BLaER1 treated with 17β-estradiol and CSF1 and Interleukin-3, amounts not matched to agents 10 nM and 100 nM (cell line): ENCODE measurements around the gene CPE.

Source experiments
- H3K27ac ChIP-seq, 11 experiments: shearing (Covaris generic); formaldehyde crosslinking; 2 replicates each; pipeline ENCODE4 v1.8.1; 2022
- H3K27me3 ChIP-seq, 11 experiments: shearing (Covaris generic); formaldehyde crosslinking; 2 replicates each; pipeline ENCODE4 v1.8.1; 2022
- H3K36me3 ChIP-seq, 11 experiments: shearing (Covaris generic); formaldehyde crosslinking; 2 replicates each; pipeline ENCODE4 v1.8.1; 2022
- H3K4me1 ChIP-seq, 10 experiments: shearing (Covaris generic); formaldehyde crosslinking; 2 replicates each; pipeline ENCODE4 v1.8.1; 2022
- H3K4me2 ChIP-seq, 11 experiments: shearing (Covaris generic); formaldehyde crosslinking; 2 replicates each; pipeline ENCODE4 v1.8.1; 2022
- H3K4me3 ChIP-seq, 10 experiments: shearing (Covaris generic); formaldehyde crosslinking; 2 replicates each; pipeline ENCODE4 v1.8.1; 2022
- H3K9ac ChIP-seq, 11 experiments: shearing (Covaris generic); formaldehyde crosslinking; 2 replicates each; pipeline ENCODE4 v1.8.1; 2022
- H3K9me3 ChIP-seq, 11 experiments: shearing (Covaris generic); formaldehyde crosslinking; replicated peaks in 1 of 11; 2 replicates each; pipeline ENCODE4 v1.8.1; 2022
- H4K20me1 ChIP-seq, 11 experiments: shearing (Covaris generic); formaldehyde crosslinking; 2 replicates each; pipeline ENCODE4 v1.8.1; 2022
- Cebpa-rat ChIP-seq, 11 experiments: shearing (Covaris generic); IDR thresholded peaks; 2 replicates each; pipeline ENCODE4 v1.8.1; 2022

The CPE gene

GRCh38 chr4:165343353-165344191 lies 35.2 kb upstream of the CPE start:
- no peaks in the 10 kb centered on the region for H3K4me1 ChIP-seq
- no peak overlapping the region for H3K4me3 ChIP-seq
- H3K9ac ChIP-seq = no peak overlapping the region
- H3K27ac ChIP-seq = no peak overlapping the region
- peaks cover 0 to 4% (median 0%) of the 10 kb centered on the region in 11 experiments; a peak in 1 of 22 replicates for H4K20me1 ChIP-seq
- no peak overlapping the region for H3K4me2 ChIP-seq
- H3K36me3 ChIP-seq = peaks cover 39 to 57% (median 51%) of the 10 kb centered on the region in 11 experiments
- no peaks in the 10 kb centered on the region for H3K27me3 ChIP-seq
- TF ChIP-seq Cebpa-rat (IDR thresholded peaks at IDR 0.05) = no peak
- no peaks in the 10 kb centered on the region for H3K9me3 ChIP-seq

DNA sequence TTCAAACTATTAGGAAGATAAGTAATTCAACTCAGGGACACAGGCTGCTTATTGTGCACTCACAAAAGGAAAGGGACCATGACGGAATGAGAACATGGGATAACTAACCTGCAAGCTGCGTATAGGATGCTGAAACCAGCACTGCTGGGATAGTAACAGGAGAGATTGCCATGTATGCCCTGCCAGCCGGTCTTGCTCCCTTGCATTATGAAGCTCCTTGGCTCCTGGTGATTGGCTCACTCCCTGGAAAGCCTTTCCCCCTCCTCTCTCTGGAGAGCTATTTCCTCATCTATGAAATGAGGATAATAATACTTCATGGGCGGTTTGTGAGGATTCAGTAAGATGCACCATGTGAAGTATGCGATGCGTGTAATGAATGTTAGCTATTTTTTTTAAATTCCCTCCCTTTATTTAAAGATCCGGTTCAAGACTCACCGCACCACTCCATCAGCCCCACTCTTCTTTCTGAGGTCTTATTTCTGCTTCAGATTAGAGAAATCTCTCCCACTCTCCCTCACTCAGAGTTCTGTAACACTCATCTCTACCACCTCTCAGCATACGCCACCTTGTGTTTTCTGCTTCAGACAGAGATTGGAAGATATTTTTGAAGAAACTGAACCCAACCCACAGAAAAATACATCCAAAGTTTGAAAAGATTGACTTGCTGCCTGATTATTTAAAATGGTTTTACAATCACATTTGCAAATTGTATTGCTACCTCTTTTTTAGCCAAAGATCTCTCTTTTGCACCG lies 33.0 kb upstream of the CPE start:
- Histone ChIP-seq H3K9ac (no peak overlapping the region), H3K4me1 (no peaks in the 10 kb centered on the region), H3K4me3 (no peak overlapping the region), H3K27ac (no peak overlapping the region), H3K9me3 (peaks cover 0 to 9% (median under 1%) of the 10 kb centered on the region in 11 experiments; a peak in 7 of 22 replicates), H3K36me3 (peaks cover 18 to 34% (median 29%) of the 10 kb centered on the region in 11 experiments; a peak in 21 of 22 replicates), H4K20me1 (peaks cover 0 to 4% (median 0%) of the 10 kb centered on the region in 11 experiments; a peak in 1 of 22 replicates), H3K27me3 (no peaks in the 10 kb centered on the region), H3K4me2 (no peak overlapping the region)
- no peak for TF ChIP-seq Cebpa-rat (IDR thresholded peaks at IDR 0.05)

DNA sequence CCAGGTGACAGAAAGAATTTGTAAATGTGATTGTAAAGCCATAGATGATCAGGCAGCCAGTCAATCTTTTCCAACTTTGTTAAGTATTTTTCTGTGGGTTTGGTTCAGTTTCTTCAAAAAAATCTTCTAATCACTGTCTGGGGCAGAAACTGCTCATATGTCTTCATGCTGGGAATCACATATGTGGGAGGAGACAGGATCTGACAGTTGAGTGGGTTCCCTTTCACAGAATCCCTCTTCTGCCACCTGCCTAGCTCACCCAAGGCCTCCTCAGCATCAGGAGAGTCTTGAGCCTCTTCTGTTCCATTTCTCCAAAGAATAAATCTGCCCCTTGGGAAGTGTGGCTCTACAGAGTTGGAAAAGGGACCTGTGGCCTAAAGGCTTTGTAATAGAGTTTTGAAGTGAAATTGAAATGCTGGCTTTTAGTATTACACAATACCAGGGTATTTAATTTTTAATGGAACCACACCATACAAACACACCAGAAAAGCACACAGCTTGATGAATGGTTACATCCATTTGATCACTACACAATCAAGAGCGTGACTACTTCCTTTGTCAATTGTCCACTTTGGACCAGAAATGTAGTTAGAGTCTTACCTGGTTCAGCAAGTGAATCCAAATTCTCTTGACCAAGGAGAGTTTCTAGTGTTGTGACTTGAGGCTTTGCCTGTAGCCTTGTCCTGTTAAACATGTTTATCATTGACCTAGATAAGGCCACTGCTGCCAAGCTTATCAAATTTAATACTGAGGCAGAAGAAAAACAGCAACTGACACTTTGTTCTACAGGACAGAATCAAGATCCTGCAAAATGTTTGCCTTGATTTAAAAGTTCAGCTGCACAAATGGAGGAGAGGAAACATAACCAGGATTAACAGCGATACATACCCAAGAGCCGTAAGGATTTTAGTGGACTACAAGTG lies 30.9 kb upstream of the CPE start:
- no peak overlapping the region for H3K4me3 ChIP-seq
- 0 out of 22 replicates have a peak, but pooled peaks cover 0 to 4% (median 0%) of the 10 kb centered on the region in 11 experiments for H4K20me1 ChIP-seq
- H3K27ac ChIP-seq = no peak overlapping the region
- peaks cover 0 to 15% (median 4%) of the 10 kb centered on the region in 11 experiments; a peak in 8 of 22 replicates for H3K9me3 ChIP-seq
- H3K36me3 ChIP-seq = peaks cover 0 to 13% (median 9%) of the 10 kb centered on the region in 11 experiments; a peak in 11 of 22 replicates
- H3K4me2 ChIP-seq = no peak overlapping the region
- H3K9ac ChIP-seq = no peak overlapping the region
- peaks cover 0 to 15% (median 9%) of the 10 kb centered on the region in 10 experiments; a peak in 15 of 20 replicates for H3K4me1 ChIP-seq
- H3K27me3 ChIP-seq = no peaks in the 10 kb centered on the region
- peak in 1 of 11 experiments; percentile 55; a peak in 2 of 22 replicates for TF ChIP-seq Cebpa-rat (IDR thresholded peaks at IDR 0.05)

GRCh38 chr4:165351359-165352130 lies 27.3 kb upstream of the CPE start:
- peak overlapping the region in 8 of 11 experiments; percentile 13 to 55 (median 38); a peak in 12 of 22 replicates for H3K4me2 ChIP-seq

GRCh38 chr4:165355900-165356300 lies 22.9 kb upstream of the CPE start:
- Histone ChIP-seq H3K27ac (no peak overlapping the region), H3K4me1 (peaks cover 0 to 54% (median 28%) of the 10 kb centered on the region in 10 experiments; a peak in 15 of 20 replicates), H3K27me3 (no peaks in the 10 kb centered on the region), H3K9ac (no peak overlapping the region), H4K20me1 (no peaks in the 10 kb centered on the region), H3K9me3 (peaks cover 8 to 17% (median 10%) of the 10 kb centered on the region in 11 experiments; a peak in 21 of 22 replicates), H3K4me2 (no peak overlapping the region), H3K36me3 (no peaks in the 10 kb centered on the region), H3K4me3 (no peak overlapping the region)
- TF ChIP-seq Cebpa-rat (IDR thresholded peaks at IDR 0.05) = no peak

More at GRCh38 chr4:165351359-165352130, 27.3 kb upstream of the CPE start:
- H3K9me3 ChIP-seq = peaks cover 8 to 24% (median 14%) of the 10 kb centered on the region in 11 experiments; a peak in 21 of 22 replicates
- peaks cover 0 to 15% (median 9%) of the 10 kb centered on the region in 10 experiments; a peak in 15 of 20 replicates for H3K4me1 ChIP-seq
- H3K9ac ChIP-seq = no peak overlapping the region
- no peak overlapping the region for H3K4me3 ChIP-seq
- H3K36me3 ChIP-seq = no peaks in the 10 kb centered on the region
- no peaks in the 10 kb centered on the region for H4K20me1 ChIP-seq
- peak overlapping the region in 3 of 11 experiments; percentile 14 to 48 (median 14); a peak in 5 of 22 replicates for H3K27ac ChIP-seq
- no peak for TF ChIP-seq Cebpa-rat (IDR thresholded peaks at IDR 0.05)
- H3K27me3 ChIP-seq = no peaks in the 10 kb centered on the region

DNA sequence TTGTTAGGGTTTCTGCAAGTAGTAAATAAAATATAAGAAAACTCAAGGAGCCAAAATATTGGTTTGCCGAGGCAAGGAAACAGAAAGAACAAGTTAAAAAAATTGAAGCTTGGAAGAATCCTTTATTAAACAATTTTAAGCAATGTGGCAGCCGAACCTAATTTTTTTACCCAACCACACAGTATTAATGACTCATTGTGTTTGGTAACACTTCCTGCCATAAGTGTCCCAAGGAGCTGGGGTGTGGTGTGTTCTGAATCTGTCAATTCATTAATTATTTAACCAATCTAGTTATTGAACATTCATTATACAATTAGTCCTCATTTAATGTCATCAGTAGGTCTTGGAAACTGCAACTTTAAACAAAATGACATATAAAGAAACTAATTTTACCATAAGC lies 19.3 kb upstream of the CPE start:
- no peak overlapping the region for H3K4me3 ChIP-seq
- peak overlapping the region in 8 of 11 experiments; percentile 5 to 84 (median 66); a peak in 13 of 22 replicates for H3K4me2 ChIP-seq
- TF ChIP-seq Cebpa-rat (IDR thresholded peaks at IDR 0.05) = no peak
- peak overlapping the region in 3 of 11 experiments; percentile 3 to 57 (median 14); a peak in 4 of 22 replicates for H3K9ac ChIP-seq
- peaks cover 0 to 1% (median 0%) of the 10 kb centered on the region in 11 experiments; a peak in 4 of 22 replicates for H3K9me3 ChIP-seq
- H4K20me1 ChIP-seq = no peaks in the 10 kb centered on the region
- H3K4me1 ChIP-seq = peaks cover 0 to 67% (median 20%) of the 10 kb centered on the region in 10 experiments; a peak in 14 of 20 replicates
- no peaks in the 10 kb centered on the region for H3K36me3 ChIP-seq
- H3K27ac ChIP-seq = peak overlapping the region in 6 of 11 experiments; percentile 0 to 81 (median 64); a peak in 11 of 22 replicates
- H3K27me3 ChIP-seq = no peaks in the 10 kb centered on the region

DNA sequence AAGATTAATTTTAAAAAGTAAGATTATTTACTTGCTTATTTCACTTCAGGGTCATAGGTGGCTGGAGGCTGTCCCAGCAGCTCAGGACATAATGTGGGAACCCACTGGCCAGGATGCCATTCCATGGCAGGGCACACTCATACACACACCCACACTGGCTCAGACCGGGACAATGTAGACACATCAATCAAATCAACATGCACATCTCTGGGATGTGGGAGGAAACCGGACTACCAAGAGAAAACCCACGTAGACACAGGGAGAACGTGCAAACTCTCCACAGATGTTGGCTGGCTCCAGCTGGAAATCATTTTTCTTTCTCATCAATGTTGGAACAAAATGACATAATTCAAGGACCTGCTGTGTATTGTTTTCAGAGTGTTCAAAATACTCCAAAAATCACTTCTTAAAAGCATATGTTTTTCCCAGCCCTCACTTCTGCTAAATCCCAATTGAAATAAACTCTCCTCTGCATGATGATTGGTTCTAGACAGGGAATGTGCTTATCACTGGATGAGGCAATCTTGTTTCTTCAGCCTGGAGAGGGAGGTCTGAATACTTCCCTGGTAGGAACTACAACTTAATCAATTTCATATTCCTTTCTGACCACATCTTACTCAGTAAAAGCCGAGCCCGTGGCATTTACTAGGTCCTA lies 18.6 kb upstream of the CPE start:
- Histone ChIP-seq H3K27ac (peak overlapping the region in 7 of 11 experiments; percentile 14 to 81 (median 59); a peak in 12 of 22 replicates), H3K9ac (peak overlapping the region in 1 of 11 experiments; percentile 40; a peak in 2 of 22 replicates), H3K4me1 (peaks cover 0 to 74% (median 20%) of the 10 kb centered on the region in 10 experiments; a peak in 14 of 20 replicates), H3K4me2 (peak overlapping the region in 8 of 11 experiments; percentile 21 to 84 (median 67); a peak in 15 of 22 replicates), H3K4me3 (no peak overlapping the region), H4K20me1 (no peaks in the 10 kb centered on the region), H3K36me3 (no peaks in the 10 kb centered on the region), H3K9me3 (no peaks in the 10 kb centered on the region), H3K27me3 (no peaks in the 10 kb centered on the region)
- no peak for TF ChIP-seq Cebpa-rat (IDR thresholded peaks at IDR 0.05)
